HEK293 (cell line): Measurements from ENCODE around the gene AASDH.

ENCODE experiments used
- CTCF ChIA-PET: fragments of 350-600 bp; formaldehyde crosslinking; extraction: SDS; loops from one replicate; lab custom pipeline; 2021; ENCODE audit warnings: antibody characterized with exemption; lab: Yijun Ruan, JAX
- POLR2A ChIA-PET: fragments of 300-600 bp; formaldehyde crosslinking; extraction: SDS; loops from one replicate; lab custom pipeline; 2020; ENCODE audit warnings: antibody characterized with exemption, inconsistent platforms; lab: Yijun Ruan, JAX
- H3K27ac ChIP-seq: fragments of 200-500 bp; sonication (Bioruptor generic); 2 replicates; pipeline ENCODE4 v1.5.1; 2014; ENCODE audit warnings: low read depth, low read length, control low read depth, inconsistent platforms; ENCODE audit errors: extremely low read depth
- H3K36me3 ChIP-seq, 2 experiments: fragments of 200-500 bp in 1 of 2; sonication (Bioruptor generic) in 1 of 2; 1 replicate in 1 of 2; 2 replicates in 1 of 2; pipeline ENCODE4 v1.5.1; 2014 to 2017; ENCODE audit warnings: inconsistent platforms in 2 of 2, low read length in 2 of 2; ENCODE audit not compliant: control insufficient read depth in 2 of 2, insufficient read depth in 1 of 2
- H3K4me1 ChIP-seq: fragments of 200-500 bp; sonication (Bioruptor generic); 2 replicates; pipeline ENCODE4 v1.5.1; 2014; ENCODE audit warnings: mild to moderate bottlenecking, low read length, inconsistent platforms; ENCODE audit not compliant: control insufficient read depth, insufficient read depth
- H3K4me3 ChIP-seq: 2 replicates; pipeline ENCODE4 v1.5.1; 2011; ENCODE audit warnings: low read depth, mild to moderate bottlenecking, control low read depth, low read length, moderate library complexity
- H3K9me3 ChIP-seq: fragments of 200-500 bp; sonication (Bioruptor generic); 2 replicates; pipeline ENCODE4 v1.5.1; 2014; ENCODE audit warnings: low read depth, low read length, inconsistent platforms; ENCODE audit not compliant: control insufficient read depth, insufficient read depth
- GLIS1 ChIP-seq: fragments of 450-650 bp; formaldehyde crosslinking; IDR thresholded peaks from 2 replicates; pipeline ENCODE4 v1.5.1; 2016; ENCODE audit warnings: missing biosample characterization, missing genetic modification characterization
- OVOL3 ChIP-seq: fragments of 450-650 bp; formaldehyde crosslinking; IDR thresholded peaks from 2 replicates; pipeline ENCODE4 v1.5.1; 2016; ENCODE audit warnings: missing biosample characterization, missing genetic modification characterization
- PRDM4 ChIP-seq: fragments of 450-650 bp; formaldehyde crosslinking; IDR thresholded peaks from 2 replicates; pipeline ENCODE4 v1.5.1; 2017; ENCODE audit warnings: missing biosample characterization, missing genetic modification characterization
- RBAK ChIP-seq: fragments of 450-650 bp; formaldehyde crosslinking; IDR thresholded peaks from 2 replicates; pipeline ENCODE4 v1.5.1; 2016; ENCODE audit warnings: missing biosample characterization, missing genetic modification characterization
- SP2 ChIP-seq: fragments of 450-650 bp; formaldehyde crosslinking; IDR thresholded peaks from 2 replicates; pipeline ENCODE4 v1.5.1; 2016; ENCODE audit warnings: missing biosample characterization, missing genetic modification characterization
- ZBTB8A ChIP-seq: fragments of 450-650 bp; formaldehyde crosslinking; IDR thresholded peaks from 2 replicates; pipeline ENCODE4 v1.5.1; 2016; ENCODE audit warnings: missing biosample characterization, missing genetic modification characterization
- ZEB2 ChIP-seq: fragments of 450-650 bp; formaldehyde crosslinking; IDR thresholded peaks from 2 replicates; pipeline ENCODE4 v1.5.1; 2016; ENCODE audit warnings: missing biosample characterization, missing genetic modification characterization
- ZFP41 ChIP-seq: fragments of 450-650 bp; formaldehyde crosslinking; IDR thresholded peaks from 2 replicates; pipeline ENCODE4 v1.5.1; 2016; ENCODE audit warnings: missing biosample characterization, missing genetic modification characterization, borderline replicate concordance
- ZNF148 ChIP-seq: fragments of 450-650 bp; formaldehyde crosslinking; IDR thresholded peaks from 2 replicates; pipeline ENCODE4 v1.5.0; 2017; ENCODE audit warnings: missing biosample characterization, missing genetic modification characterization, borderline replicate concordance
- ZNF37A ChIP-seq: fragments of 450-650 bp; IDR thresholded peaks from 2 replicates; pipeline ENCODE4 v1.5.1; 2018; ENCODE audit warnings: missing biosample characterization, missing genetic modification characterization
- ZNF510 ChIP-seq: fragments of 450-650 bp; formaldehyde crosslinking; IDR thresholded peaks from 2 replicates; pipeline ENCODE4 v1.5.1; 2018; ENCODE audit warnings: mild to moderate bottlenecking, missing genetic modification characterization, missing biosample characterization; ENCODE audit not compliant: insufficient replicate concordance
- ZNF530 ChIP-seq: fragments of 450-650 bp; formaldehyde crosslinking; IDR thresholded peaks from 2 replicates; pipeline ENCODE4 v1.5.1; 2016; ENCODE audit warnings: low read depth, missing biosample characterization, missing genetic modification characterization
- ZNF645 ChIP-seq: fragments of 450-650 bp; formaldehyde crosslinking; IDR thresholded peaks from 2 replicates; pipeline ENCODE4; 2016; ENCODE audit warnings: missing biosample characterization, missing genetic modification characterization
- ZNF654 ChIP-seq: fragments of 450-650 bp; formaldehyde crosslinking; IDR thresholded peaks from 2 replicates; pipeline ENCODE4 v1.5.1; 2016; ENCODE audit warnings: low read depth, missing biosample characterization, missing genetic modification characterization
- ZNF704 ChIP-seq: fragments of 450-650 bp; formaldehyde crosslinking; IDR thresholded peaks from 2 replicates; pipeline ENCODE4 v1.5.1; 2016; ENCODE audit warnings: missing biosample characterization, missing genetic modification characterization
- ZNF707 ChIP-seq: fragments of 450-650 bp; formaldehyde crosslinking; IDR thresholded peaks from 2 replicates; pipeline ENCODE4 v1.5.1; 2016; ENCODE audit warnings: missing biosample characterization, missing genetic modification characterization
- ZSCAN5A ChIP-seq: fragments of 450-650 bp; formaldehyde crosslinking; IDR thresholded peaks from 2 replicates; pipeline ENCODE4 v1.5.1; 2016; ENCODE audit warnings: missing biosample characterization, missing genetic modification characterization

The AASDH gene

GRCh38 chr4:56425518-56425917 lies 38.2 kb upstream of the AASDH start (continued):
- TF ChIP-seq ZSCAN5A (tag by site-specific recombination) (no peak), GLIS1 (no peak), ZEB2 (tag by site-specific recombination) (no peak), ZNF707 (tag by site-specific recombination) (no peak), ZNF530 (tag by site-specific recombination) (no peak), RBAK (no peak), ZNF148 (tag by site-specific recombination) (no peak), PRDM4 (no peak), ZFP41 (no peak), ZBTB8A (no peak)
- TF ChIP-seq, all 188 proteins: peak for 0

- Histone ChIP-seq H3K27ac (no peak overlapping the region), H3K9me3 (no peaks in the 10 kb centered on the region), H3K4me3 (no peak overlapping the region), H3K4me1 (0 out of 2 replicates have a peak, but pooled peaks cover 4% of the 10 kb centered on the region), H3K36me3 (peaks cover 0 to 2% of the 10 kb centered on the region in 2 experiments; a peak in 1 of 3 replicates)
- TF ChIP-seq ZNF654 (tag by site-specific recombination), result peak; percentile 24
- no peak for TF ChIP-seq OVOL3 (tag by site-specific recombination)
- CTCF ChIA-PET, result interaction anchor here (0.6 to 3.9 kb wide), 10 partner anchors 9 to 411 kb away, joined by 3 to 19 read pairs (median 4); partner anchors contain the start of gene PAICS
- POLR2A ChIA-PET, result interaction anchor here (1.7 kb wide), 1 partner anchor 10 kb away, joined by 5 read pairs; the partner anchor contains the start of gene PPAT
Measured at GRCh38 chr4:56424697-56425514, 37.6 kb upstream of the AASDH start.

- no peaks in the 10 kb centered on the region for H3K9me3 ChIP-seq
- ChIA-PET CTCF (interaction anchor here (0.7 to 3.9 kb wide), 5 partner anchors 8 to 453 kb away, joined by 3 to 19 read pairs (median 6); partner anchors contain the start of gene PAICS), POLR2A (interaction anchor here (1.7 kb wide), 1 partner anchor 11 kb away, joined by 5 read pairs; the partner anchor contains the start of gene PPAT)
- H3K27ac ChIP-seq, result no peak overlapping the region
- H3K4me3 ChIP-seq, result no peak overlapping the region
- peaks cover 0 to 2% of the 10 kb centered on the region in 2 experiments; a peak in 1 of 3 replicates for H3K36me3 ChIP-seq
- 0 out of 2 replicates have a peak, but pooled peaks cover 3% of the 10 kb centered on the region for H3K4me1 ChIP-seq
- TF ChIP-seq ZNF645 (no peak), ZNF704 (tag by site-specific recombination) (no peak), SP2 (tag by site-specific recombination) (no peak), ZNF510 (tag by site-specific recombination) (no peak), ZNF37A (tag by site-specific recombination) (no peak)
Measured at GRCh38 chr4:56424176-56424575, 36.9 kb upstream of the AASDH start.
